ENCODE data around the gene FAM209A. TPM values are rescaled to one million over a fixed set of nuclear protein-coding genes. Genes with fewer than 3 reads are reported as not detected.

FAM209A gene
- polyA plus RNA-seq, 1 experiment: not detected

- Histone ChIP-seq H3K27ac (ENCODE audit: low read depth, low read length) (no peak overlapping the region), H3K9me3 (ENCODE audit: control insufficient read depth, insufficient read depth, low read length) (no peaks in the 10 kb centered on the region), H3K27me3 (ENCODE audit: control insufficient read depth, insufficient read depth, low read length) (no peaks in the 10 kb centered on the region), H3K4me3 (ENCODE audit: low read depth, low read length) (no peak overlapping the region)
- TF ChIP-seq, protein P1, sequence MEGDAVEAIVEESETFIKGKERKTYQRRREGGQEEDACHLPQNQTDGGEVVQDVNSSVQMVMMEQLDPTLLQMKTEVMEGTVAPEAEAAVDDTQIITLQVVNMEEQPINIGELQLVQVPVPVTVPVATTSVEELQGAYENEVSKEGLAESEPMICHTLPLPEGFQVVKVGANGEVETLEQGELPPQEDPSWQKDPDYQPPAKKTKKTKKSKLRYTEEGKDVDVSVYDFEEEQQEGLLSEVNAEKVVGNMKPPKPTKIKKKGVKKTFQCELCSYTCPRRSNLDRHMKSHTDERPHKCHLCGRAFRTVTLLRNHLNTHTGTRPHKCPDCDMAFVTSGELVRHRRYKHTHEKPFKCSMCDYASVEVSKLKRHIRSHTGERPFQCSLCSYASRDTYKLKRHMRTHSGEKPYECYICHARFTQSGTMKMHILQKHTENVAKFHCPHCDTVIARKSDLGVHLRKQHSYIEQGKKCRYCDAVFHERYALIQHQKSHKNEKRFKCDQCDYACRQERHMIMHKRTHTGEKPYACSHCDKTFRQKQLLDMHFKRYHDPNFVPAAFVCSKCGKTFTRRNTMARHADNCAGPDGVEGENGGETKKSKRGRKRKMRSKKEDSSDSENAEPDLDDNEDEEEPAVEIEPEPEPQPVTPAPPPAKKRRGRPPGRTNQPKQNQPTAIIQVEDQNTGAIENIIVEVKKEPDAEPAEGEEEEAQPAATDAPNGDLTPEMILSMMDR (IDR thresholded peaks at IDR 0.05; ENCODE audit: low read depth, low read length): no peak
- ChIA-PET POLR2A (no interaction called here), CTCF (interaction anchor here (1.9 kb wide), 1 partner anchor 15 kb away, joined by 9 read pairs; no protein-coding TSS in a partner anchor)
- no peak for DNase-seq (ENCODE audit: low read depth, low spot score)
Measured at GRCh38 chr20:56565511-56565910, 41.0 kb downstream of the FAM209A start.

DNA sequence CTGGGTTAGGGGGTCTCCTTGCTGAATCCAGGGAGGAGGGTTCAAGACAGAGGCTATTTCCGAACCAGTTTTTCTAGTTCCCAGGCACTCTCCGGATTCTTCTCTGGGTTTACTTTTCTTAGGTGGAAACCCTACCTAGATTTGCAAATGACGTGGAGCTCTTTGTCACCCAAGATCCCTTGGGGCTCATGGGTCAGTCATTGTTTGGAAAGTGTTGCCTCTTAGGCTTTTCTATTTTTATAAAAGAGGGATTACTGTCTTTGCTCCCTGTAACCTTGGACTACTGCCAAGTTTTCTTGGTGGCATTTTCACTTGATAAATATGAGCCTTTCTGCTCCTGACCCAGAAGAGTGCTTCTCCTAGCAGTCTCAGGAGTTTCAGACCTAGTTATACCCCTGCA is 42.1 kb downstream of the FAM209A start:
- no peak for DNase-seq (ENCODE audit: low read depth, low spot score)
- Histone ChIP-seq H3K9me3 (ENCODE audit: control insufficient read depth, insufficient read depth, low read length) (no peaks in the 10 kb centered on the region), H3K4me3 (ENCODE audit: low read depth, low read length) (no peak overlapping the region), H3K27ac (ENCODE audit: low read depth, low read length) (no peak overlapping the region), H3K27me3 (ENCODE audit: control insufficient read depth, insufficient read depth, low read length) (no peaks in the 10 kb centered on the region)
- TF ChIP-seq, protein P1 (IDR thresholded peaks at IDR 0.05; ENCODE audit: low read depth, low read length): no peak
- CTCF ChIA-PET: interaction anchor here (0.8 to 1.9 kb wide), 2 partner anchors 15 to 16 kb away, joined by 4 to 9 read pairs; no protein-coding TSS in a partner anchor
- POLR2A ChIA-PET: no interaction called here

GRCh38 chr20:56570832-56571231 is 46.3 kb downstream of the FAM209A start:
- Histone ChIP-seq H3K4me3 (ENCODE audit: low read depth, low read length) (no peak overlapping the region), H3K27me3 (ENCODE audit: control insufficient read depth, insufficient read depth, low read length) (no peaks in the 10 kb centered on the region), H3K27ac (ENCODE audit: low read depth, low read length) (no peak overlapping the region), H3K9me3 (ENCODE audit: control insufficient read depth, insufficient read depth, low read length) (no peaks in the 10 kb centered on the region)
- ChIA-PET CTCF (interaction anchor here (0.6 kb wide), 1 partner anchor 731 kb away, joined by 3 read pairs; no protein-coding TSS in a partner anchor), POLR2A (no interaction called here)
- DNase-seq (ENCODE audit: low read depth, low spot score): no peak
- TF ChIP-seq, protein P1 (IDR thresholded peaks at IDR 0.05; ENCODE audit: low read depth, low read length): no peak

DNA sequence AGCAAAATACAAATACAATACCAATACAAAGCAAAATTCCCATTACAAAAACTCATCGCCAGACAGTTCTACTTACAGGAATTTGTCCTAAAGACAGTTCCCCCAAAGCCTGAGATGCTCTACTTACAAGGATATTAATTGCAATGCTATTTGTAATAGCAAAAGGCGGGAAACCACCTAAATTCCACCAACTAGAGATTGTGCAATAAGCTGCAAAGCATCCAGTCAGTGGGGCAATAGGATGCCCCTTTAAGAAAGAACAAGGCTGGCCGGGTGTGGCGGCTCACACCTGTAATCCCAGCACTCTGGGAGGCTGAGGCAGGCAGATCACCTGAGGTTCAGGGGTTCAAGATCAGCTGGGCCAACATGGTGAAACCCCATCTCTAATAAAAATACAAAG is 47.6 kb downstream of the FAM209A start:
- TF ChIP-seq, protein P1 (IDR thresholded peaks at IDR 0.05; ENCODE audit: low read depth, low read length): no peak
- H3K27me3 ChIP-seq (ENCODE audit: control insufficient read depth, insufficient read depth, low read length): no peaks in the 10 kb centered on the region
- H3K4me3 ChIP-seq (ENCODE audit: low read depth, low read length): no peak overlapping the region
- H3K27ac ChIP-seq (ENCODE audit: low read depth, low read length): no peak overlapping the region
- ChIA-PET CTCF (no interaction called here), POLR2A (no interaction called here)
- DNase-seq (ENCODE audit: low read depth, low spot score): no peak
- no peaks in the 10 kb centered on the region for H3K9me3 ChIP-seq (ENCODE audit: control insufficient read depth, insufficient read depth, low read length)

DNA sequence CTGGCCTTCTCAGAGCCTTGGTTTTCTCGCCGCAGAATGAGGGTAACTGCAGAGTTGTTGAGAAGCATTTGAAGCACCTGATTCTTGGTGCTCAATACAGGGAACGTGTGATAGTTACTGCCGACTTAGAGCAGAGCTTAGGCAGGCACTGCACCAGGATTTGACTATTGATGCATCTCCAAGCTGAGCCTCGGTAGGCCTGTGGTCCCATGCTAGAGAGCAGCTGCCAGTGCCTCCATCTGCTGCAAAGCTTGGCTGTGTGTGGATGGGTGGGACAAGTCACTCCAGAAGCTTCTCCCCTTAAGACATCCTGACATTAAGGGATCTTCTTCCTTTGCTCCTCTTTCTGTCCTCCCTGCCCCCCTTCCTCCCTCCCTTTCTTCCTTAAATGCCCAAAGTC is 49.4 kb downstream of the FAM209A start:
- ChIA-PET CTCF (no interaction called here), POLR2A (no interaction called here)
- no peaks in the 10 kb centered on the region for H3K27me3 ChIP-seq (ENCODE audit: control insufficient read depth, insufficient read depth, low read length)
- TF ChIP-seq, protein P1 (IDR thresholded peaks at IDR 0.05; ENCODE audit: low read depth, low read length): no peak
- no peak overlapping the region for H3K27ac ChIP-seq (ENCODE audit: low read depth, low read length)
- no peaks in the 10 kb centered on the region for H3K9me3 ChIP-seq (ENCODE audit: control insufficient read depth, insufficient read depth, low read length)
- DNase-seq (ENCODE audit: low read depth, low spot score): no peak
- no peak overlapping the region for H3K4me3 ChIP-seq (ENCODE audit: low read depth, low read length)

Measured in AG04450 (cell line).